ENCODE measurements around the gene CNTNAP2.
"Not testable (repeated sequence)": the region's sequence is repeated elsewhere in the genome, so short reads cannot be mapped to it uniquely, and the experiment has no call there.

The CNTNAP2 gene

DNA sequence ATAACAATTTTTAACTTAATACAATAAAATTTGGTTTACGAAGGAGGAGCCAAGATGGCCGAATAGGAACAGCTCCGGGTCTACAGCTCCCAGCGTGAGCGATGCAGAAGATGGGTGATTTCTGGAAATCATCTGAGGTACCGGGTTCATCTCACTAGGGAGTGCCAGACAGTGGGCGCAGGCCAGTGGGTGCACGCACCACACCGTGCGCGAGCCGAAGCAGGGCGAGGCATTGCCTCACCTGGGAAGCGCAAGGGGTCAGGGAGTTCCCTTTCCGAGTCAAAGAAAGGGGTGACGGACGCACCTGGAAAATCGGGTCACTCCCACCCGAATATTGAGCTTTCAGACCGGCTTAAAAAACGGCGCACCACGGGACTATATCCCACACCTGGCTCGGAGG, 789.1 kb downstream of the CNTNAP2 start:
- H3K4me1 Mint-ChIP-seq, CTCF ChIA-PET: not testable (repeated sequence)

DNA sequence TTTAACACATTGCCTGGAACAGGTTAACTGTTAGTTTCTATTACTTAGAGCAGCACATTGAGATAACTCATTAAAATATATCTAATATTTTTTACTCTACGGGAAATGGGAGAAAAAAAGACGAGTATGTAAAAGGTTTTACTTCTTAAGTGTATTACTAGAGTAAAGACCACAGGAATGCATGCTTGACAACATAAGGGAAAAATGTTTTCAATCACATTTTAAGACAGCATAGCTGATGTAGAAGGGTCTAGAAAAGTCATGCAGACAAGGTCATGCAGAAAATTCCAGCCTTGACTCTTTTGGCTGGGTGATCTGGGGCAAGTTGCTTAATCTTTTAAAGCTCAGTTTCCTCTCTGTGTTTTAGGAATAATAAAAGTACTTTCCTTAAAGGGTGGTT, 806.2 kb downstream of the CNTNAP2 start:
- no peaks in the 10 kb centered on the region for H3K36me3 Mint-ChIP-seq
- no peaks in the 10 kb centered on the region for H3K27me3 Mint-ChIP-seq
- no peaks in the 10 kb centered on the region for H3K4me1 Mint-ChIP-seq
- no peak overlapping the region for H3K4me3 Mint-ChIP-seq
- CTCF ChIA-PET: no interaction called here
- DNase-seq: no peak
- H3K27ac Mint-ChIP-seq: no peak overlapping the region
- H3K9me3 Mint-ChIP-seq: peaks cover 9% of the 10 kb centered on the region

More for the DNA sequence above, 789.1 kb downstream of the CNTNAP2 start:
- not testable (repeated sequence) for DNase-seq, H3K27me3 Mint-ChIP-seq, H3K27ac Mint-ChIP-seq, H3K36me3 Mint-ChIP-seq, H3K9me3 Mint-ChIP-seq, H3K4me3 Mint-ChIP-seq

DNA sequence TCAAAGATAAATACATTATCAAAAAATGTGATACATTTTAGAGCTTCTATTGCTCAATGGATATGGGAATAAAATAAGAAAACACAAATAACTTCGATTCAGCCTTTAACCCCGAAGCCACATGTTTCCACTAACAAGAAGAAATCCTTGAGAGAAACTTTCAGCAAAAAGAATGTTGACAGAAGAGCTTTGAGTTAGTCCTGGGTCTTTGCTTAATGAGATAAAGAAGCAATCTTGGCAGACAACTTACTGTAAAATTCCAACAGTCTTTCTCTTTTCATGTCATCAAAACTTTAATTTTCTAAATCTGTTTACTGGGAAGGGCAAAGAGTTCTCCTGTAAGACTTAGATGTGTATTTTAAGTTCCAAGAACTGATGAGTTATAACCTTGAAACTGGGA, 810.2 kb downstream of the CNTNAP2 start:
- no peak for DNase-seq
- no peaks in the 10 kb centered on the region for H3K27me3 Mint-ChIP-seq
- no peak overlapping the region for H3K27ac Mint-ChIP-seq
- H3K9me3 Mint-ChIP-seq: peaks cover 3% of the 10 kb centered on the region
- no peaks in the 10 kb centered on the region for H3K4me1 Mint-ChIP-seq
- CTCF ChIA-PET: no interaction called here
- no peaks in the 10 kb centered on the region for H3K36me3 Mint-ChIP-seq
- no peak overlapping the region for H3K4me3 Mint-ChIP-seq

DNA sequence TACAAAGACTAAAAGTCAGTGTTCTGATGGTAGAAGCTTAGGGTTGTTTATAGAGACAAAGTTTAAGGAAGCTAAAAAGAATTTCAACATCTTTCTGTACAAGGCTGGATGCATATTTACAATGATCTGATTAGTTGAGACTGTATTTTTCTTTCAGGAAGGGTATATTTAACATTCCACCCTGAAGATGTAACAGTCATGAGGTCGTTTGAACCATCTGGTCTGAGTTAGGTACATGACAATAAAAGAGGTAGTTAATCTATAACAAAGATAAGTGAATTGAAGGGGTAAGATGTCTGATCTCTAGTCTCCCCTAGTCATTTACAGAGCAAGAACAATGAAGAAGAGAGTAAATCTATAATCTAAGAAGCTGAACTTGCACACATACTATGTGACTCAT, 821.2 kb downstream of the CNTNAP2 start:
- Mint-ChIP-seq H3K9me3 (peaks cover 3% of the 10 kb centered on the region), H3K4me1 (no peaks in the 10 kb centered on the region), H3K27me3 (no peaks in the 10 kb centered on the region), H3K36me3 (no peaks in the 10 kb centered on the region), H3K27ac (no peak overlapping the region), H3K4me3 (no peak overlapping the region)
- CTCF ChIA-PET: no interaction called here
- DNase-seq: no peak

DNA sequence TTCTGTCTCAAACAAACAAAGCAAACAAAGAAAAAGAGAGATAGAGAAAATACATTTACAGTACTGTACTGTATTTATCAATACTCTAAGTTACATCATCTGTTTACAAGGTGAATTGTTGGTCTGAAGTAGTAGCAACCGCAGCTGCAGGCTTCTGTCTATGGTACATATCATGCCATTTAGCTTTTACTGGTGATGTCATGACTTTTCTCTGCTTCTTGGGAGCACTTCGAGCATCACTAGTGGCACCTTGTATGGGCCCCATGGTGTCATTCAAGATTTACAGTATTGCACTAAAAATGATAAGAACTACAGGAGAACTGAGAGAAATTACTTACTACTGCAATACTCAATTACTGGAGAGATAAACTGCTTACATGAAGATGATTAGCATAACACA, 826.9 kb downstream of the CNTNAP2 start:
- no peak for DNase-seq
- no peak overlapping the region for H3K4me3 Mint-ChIP-seq
- CTCF ChIA-PET: no interaction called here
- H3K9me3 Mint-ChIP-seq: peaks cover 7% of the 10 kb centered on the region
- no peaks in the 10 kb centered on the region for H3K27me3 Mint-ChIP-seq
- no peaks in the 10 kb centered on the region for H3K36me3 Mint-ChIP-seq
- H3K4me1 Mint-ChIP-seq: no peaks in the 10 kb centered on the region
- no peak overlapping the region for H3K27ac Mint-ChIP-seq

DNA sequence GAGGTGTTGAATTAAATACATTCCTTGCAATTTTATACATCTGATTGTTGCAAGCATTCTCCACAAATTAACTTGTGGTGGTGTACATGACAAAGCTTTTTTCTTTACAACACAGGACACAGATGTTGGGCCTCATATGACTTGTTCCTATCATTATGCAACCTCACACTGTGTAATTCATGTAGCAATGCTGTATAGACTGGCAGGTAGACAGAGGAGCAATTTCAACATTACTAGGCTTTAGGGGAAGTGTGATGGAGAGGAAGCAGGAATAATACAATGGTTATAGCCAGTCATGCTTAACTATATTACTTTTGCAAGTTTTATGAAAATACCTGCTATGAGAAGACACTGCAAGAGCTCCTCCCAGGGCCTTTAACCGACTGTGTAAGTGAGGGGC, 832.1 kb downstream of the CNTNAP2 start:
- Mint-ChIP-seq H3K4me3 (no peak overlapping the region), H3K27ac (no peak overlapping the region), H3K4me1 (no peaks in the 10 kb centered on the region), H3K36me3 (no peaks in the 10 kb centered on the region), H3K9me3 (peaks cover 19% of the 10 kb centered on the region), H3K27me3 (no peaks in the 10 kb centered on the region)
- no peak for DNase-seq
- CTCF ChIA-PET: no interaction called here

DNA sequence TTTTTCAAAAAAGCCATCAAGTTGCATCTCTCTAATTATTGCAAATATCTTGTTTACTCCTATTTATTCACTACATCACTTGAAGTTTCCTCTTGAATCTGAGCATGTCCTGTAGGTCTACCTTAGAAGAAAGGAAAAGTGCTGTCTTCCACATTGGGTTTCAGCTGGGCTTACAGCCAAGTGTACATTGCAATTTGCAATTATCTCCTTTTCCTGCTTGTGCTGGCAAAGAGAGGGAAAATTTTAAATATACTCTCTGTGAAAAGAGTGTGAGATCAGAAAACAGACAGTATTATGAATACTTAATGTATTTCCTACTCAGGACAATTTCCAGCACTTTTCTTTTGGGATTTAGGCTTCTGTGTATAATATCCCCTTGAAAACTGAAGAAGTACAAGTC, 839.7 kb downstream of the CNTNAP2 start:
- Mint-ChIP-seq H3K9me3 (peaks cover 15% of the 10 kb centered on the region), H3K27ac (no peak overlapping the region), H3K36me3 (no peaks in the 10 kb centered on the region), H3K27me3 (no peaks in the 10 kb centered on the region), H3K4me1 (no peaks in the 10 kb centered on the region), H3K4me3 (no peak overlapping the region)
- CTCF ChIA-PET: no interaction called here
- no peak for DNase-seq

DNA sequence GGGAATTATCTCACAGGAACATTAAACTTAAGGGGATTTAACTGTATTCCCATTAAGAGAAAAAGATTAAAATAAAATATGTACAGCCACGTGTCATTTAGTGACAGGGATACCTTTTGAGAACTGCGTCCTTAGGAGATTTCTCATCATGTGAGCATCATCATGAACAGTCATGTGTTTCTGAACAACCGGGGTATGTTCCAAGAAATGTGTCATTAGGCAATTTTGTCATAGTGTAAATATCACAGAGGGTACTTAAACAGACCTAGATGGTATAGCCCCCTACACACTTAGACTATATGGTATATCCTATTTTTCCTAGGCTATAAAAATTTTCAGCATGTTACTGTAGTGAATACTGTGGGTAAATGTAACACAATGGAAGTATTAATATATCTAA, 840.3 kb downstream of the CNTNAP2 start:
- Mint-ChIP-seq H3K36me3 (no peaks in the 10 kb centered on the region), H3K4me3 (no peak overlapping the region), H3K9me3 (peaks cover 13% of the 10 kb centered on the region), H3K4me1 (no peaks in the 10 kb centered on the region), H3K27me3 (no peaks in the 10 kb centered on the region), H3K27ac (no peak overlapping the region)
- DNase-seq: no peak
- CTCF ChIA-PET: no interaction called here

DNA sequence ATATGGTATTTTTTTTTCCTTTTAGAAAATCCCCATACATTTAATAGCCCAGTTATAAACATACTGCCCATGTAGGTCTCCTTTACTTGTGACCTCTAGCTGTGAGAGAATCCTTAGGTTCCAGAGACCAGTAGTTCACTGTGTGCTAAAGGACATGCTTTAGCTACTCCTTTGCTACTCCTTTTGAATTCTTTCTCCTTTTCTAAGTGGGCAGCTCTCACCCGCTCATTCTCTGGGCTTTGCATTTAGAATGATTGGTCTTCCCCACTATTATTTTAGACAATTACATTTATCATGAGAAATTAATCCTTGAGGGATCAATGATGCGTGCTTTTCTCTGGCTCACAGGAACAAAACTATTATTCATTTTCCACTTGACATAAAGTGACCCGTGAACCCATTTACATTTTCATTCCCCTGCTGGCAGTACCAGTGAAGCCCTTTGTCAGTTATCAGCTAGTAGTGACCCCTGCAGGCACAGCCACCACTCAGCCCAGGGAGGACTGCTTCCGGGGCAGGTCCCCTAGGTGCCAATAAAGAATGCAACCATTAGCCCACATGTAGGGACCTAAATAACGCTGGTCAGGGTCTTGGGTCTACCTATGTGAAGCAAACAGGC, 844.3 kb downstream of the CNTNAP2 start:
- DNase-seq: no peak
- Mint-ChIP-seq H3K9me3 (peaks cover 13% of the 10 kb centered on the region), H3K27me3 (no peaks in the 10 kb centered on the region), H3K27ac (no peak overlapping the region), H3K36me3 (no peaks in the 10 kb centered on the region), H3K4me1 (no peaks in the 10 kb centered on the region), H3K4me3 (no peak overlapping the region)
- CTCF ChIA-PET: no interaction called here

DNA sequence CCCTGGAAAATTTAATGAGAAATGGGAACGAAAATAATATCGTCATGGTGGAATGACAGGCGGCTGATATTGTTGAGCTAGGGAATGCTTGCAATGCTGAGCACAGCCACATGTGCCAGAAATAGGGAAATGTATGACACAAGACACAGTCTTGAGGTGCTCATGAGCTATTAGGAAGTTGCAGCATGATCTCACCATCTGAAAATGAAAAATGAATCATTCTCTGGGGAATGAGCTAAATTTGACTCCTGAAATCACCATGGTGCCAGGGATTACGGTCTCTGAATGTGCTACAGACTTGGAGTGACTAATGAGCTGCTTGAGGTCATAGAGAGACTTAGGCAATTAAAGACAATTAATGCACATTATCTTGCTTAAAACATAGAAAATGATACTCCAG, 845.0 kb downstream of the CNTNAP2 start:
- H3K4me3 Mint-ChIP-seq: no peak overlapping the region
- CTCF ChIA-PET: no interaction called here
- DNase-seq: no peak
- H3K27ac Mint-ChIP-seq: no peak overlapping the region
- H3K36me3 Mint-ChIP-seq: no peaks in the 10 kb centered on the region
- no peaks in the 10 kb centered on the region for H3K4me1 Mint-ChIP-seq
- H3K9me3 Mint-ChIP-seq: peaks cover 13% of the 10 kb centered on the region
- no peaks in the 10 kb centered on the region for H3K27me3 Mint-ChIP-seq

DNA sequence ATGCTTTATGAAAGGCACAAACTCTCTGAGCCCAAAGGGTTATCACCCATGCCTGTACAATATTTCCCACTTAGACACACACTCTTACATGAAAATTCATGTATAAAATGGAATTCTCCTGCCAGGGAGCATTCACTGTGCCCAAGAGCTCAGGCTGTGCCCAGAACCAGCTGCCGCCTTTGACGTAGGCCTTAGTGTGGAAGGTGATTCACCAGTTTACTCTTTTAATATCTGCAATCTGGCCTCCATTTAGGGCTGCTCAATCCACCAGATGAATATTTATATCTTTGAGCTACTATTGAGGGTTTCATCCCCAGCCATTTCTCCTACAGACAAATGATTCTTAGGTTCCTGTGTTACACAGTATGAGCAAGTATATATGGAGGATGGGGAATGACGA, 849.7 kb downstream of the CNTNAP2 start:
- H3K9me3 Mint-ChIP-seq: peaks cover 8% of the 10 kb centered on the region
- H3K4me1 Mint-ChIP-seq: no peaks in the 10 kb centered on the region
- H3K27ac Mint-ChIP-seq: no peak overlapping the region
- no peak overlapping the region for H3K4me3 Mint-ChIP-seq
- DNase-seq: no peak
- no peaks in the 10 kb centered on the region for H3K36me3 Mint-ChIP-seq
- H3K27me3 Mint-ChIP-seq: no peaks in the 10 kb centered on the region
- CTCF ChIA-PET: no interaction called here

DNA sequence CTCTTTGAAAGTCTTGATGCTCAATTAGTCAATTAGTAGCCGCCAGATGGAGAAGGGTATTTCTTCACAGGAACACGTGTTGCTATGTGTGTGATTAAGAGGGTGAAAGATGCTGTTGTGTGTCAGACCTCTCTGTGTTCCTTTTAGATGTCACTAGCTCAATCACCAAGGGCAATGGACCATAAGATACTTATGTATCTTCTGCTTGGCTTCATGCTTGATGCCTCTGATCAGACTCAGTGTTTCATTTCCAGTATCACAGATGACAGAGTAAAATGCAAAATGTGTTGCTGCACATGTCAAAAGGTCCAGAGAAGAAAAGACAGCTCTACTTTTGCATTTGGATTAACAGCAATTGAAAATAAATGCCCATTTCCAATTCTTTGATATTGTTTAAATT, 865.9 kb downstream of the CNTNAP2 start:
- CTCF ChIA-PET: no interaction called here
- peaks cover 10% of the 10 kb centered on the region for H3K9me3 Mint-ChIP-seq
- H3K27me3 Mint-ChIP-seq: no peaks in the 10 kb centered on the region

DNA sequence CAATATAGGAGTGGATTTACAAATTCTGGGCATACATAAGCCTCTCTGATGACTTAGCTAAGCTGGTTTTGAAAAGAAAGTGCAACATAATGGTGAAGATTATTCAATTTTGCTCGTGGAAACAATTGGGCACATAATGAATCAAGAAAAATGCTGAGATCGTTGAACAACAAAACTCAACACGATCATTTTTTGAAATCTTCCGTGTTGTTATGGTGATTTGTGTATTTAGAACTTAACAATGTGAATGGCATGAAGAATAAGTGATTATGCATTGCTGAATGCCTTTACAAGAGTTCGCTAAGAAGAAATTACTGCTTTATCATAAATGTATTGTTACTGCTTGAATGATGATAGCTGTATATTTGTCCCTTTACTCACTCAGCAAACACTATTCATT, 875.0 kb downstream of the CNTNAP2 start:
- no peak overlapping the region for H3K27ac Mint-ChIP-seq
- H3K36me3 Mint-ChIP-seq: no peaks in the 10 kb centered on the region
- H3K9me3 Mint-ChIP-seq: peaks cover 18% of the 10 kb centered on the region
- H3K4me1 Mint-ChIP-seq: no peaks in the 10 kb centered on the region
- no peaks in the 10 kb centered on the region for H3K27me3 Mint-ChIP-seq
- CTCF ChIA-PET: no interaction called here
- H3K4me3 Mint-ChIP-seq: no peak overlapping the region
- no peak for DNase-seq

More for the DNA sequence above, 865.9 kb downstream of the CNTNAP2 start:
- Mint-ChIP-seq H3K27ac (no peak overlapping the region), H3K4me3 (no peak overlapping the region), H3K36me3 (no peaks in the 10 kb centered on the region), H3K4me1 (no peaks in the 10 kb centered on the region)
- DNase-seq: no peak

DNA sequence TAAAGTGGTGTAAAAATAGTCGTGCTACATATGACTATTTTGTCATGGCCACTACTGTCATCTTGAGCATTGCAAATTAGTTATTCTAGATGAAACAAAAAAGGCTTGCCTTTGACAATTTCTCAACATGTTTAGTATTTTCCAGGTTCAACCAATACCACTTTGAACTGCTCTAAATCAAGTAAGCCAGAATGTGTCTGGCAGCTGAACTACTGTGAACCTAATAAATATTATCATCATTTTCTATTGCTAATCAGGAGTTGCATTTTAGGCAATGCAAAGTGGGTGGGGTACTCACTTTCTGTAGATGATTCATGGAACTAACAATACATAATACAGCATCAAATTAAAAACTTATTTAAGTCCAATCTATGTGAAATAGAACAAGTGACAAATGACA, 877.2 kb downstream of the CNTNAP2 start:
- H3K4me1 Mint-ChIP-seq: no peaks in the 10 kb centered on the region
- H3K9me3 Mint-ChIP-seq: peaks cover 22% of the 10 kb centered on the region
- DNase-seq: no peak
- H3K36me3 Mint-ChIP-seq: no peaks in the 10 kb centered on the region
- CTCF ChIA-PET: no interaction called here
- H3K4me3 Mint-ChIP-seq: no peak overlapping the region
- no peak overlapping the region for H3K27ac Mint-ChIP-seq
- no peaks in the 10 kb centered on the region for H3K27me3 Mint-ChIP-seq

DNA sequence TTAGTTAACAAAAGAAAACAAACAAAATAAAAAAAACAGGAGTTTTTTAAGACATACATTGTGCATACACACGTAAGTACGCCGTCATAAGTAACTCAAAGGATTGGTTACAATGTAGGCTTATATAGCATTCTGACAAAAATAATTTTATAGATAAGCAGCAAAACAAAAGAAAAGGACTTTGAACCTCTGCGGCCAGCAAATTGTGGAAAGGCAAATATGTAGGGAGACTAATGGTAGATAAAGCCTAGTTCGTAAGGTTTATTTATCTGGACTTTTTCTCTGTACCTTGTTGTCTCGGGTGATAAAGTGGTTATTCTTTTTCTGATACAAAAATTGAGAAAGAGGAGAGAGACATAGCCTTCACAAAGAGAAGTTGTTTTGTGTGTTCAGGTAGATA, 891.9 kb downstream of the CNTNAP2 start:
- DNase-seq: no peak
- H3K4me1 Mint-ChIP-seq: no peaks in the 10 kb centered on the region
- no peaks in the 10 kb centered on the region for H3K27me3 Mint-ChIP-seq
- no peak overlapping the region for H3K4me3 Mint-ChIP-seq
- CTCF ChIA-PET: no interaction called here
- no peak overlapping the region for H3K27ac Mint-ChIP-seq
- H3K9me3 Mint-ChIP-seq: peaks cover 8% of the 10 kb centered on the region
- no peaks in the 10 kb centered on the region for H3K36me3 Mint-ChIP-seq

DNA sequence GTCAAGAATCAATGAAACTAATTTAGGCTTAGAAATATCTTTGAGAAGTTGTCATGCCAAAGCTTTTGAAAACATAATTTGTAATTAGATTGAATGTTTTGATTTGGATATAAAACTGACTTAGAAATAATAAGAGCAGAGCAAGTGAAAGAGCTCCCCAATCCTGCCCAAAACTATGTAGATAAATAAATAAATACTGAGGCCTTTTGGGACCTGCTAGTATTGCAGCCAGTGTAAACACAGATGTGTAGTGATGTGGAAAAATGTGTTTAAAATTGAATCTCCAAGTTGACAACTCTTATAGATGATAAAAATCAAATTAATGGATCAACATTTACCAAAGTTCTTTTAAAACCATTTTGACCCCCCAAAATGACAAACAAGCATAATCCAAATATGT, 896.1 kb downstream of the CNTNAP2 start:
- DNase-seq: no peak
- Mint-ChIP-seq H3K9me3 (peaks cover 9% of the 10 kb centered on the region), H3K4me3 (no peak overlapping the region), H3K27ac (no peak overlapping the region), H3K27me3 (no peaks in the 10 kb centered on the region), H3K36me3 (no peaks in the 10 kb centered on the region), H3K4me1 (no peaks in the 10 kb centered on the region)
- CTCF ChIA-PET: no interaction called here
